HCT116 (cell line): ENCODE data around the gene CFI. TPM values are rescaled to one million over a fixed set of nuclear protein-coding genes. Genes with fewer than 3 reads are reported as not detected.

Experiments
- ATAC-seq: fragments of 200-7000 bp; cut with Tn5 transposase; 2 replicates; pipeline ENCODE4 v1.9.1; 2020; ENCODE audit warnings: mild to moderate bottlenecking, moderate library complexity
- BruUV-seq: library from RNA; stranded (reverse); fragments of 400-500 nt; replicated peaks from 2 replicates; lab custom pipeline; 2021; lab: Mats Ljungman, UMichigan
- CTCF ChIA-PET: fragments of 300-600 bp; sonication (Branson Sonifier 250); formaldehyde crosslinking; loops from one replicate; lab custom pipeline; 2021; ENCODE audit warnings: antibody characterized with exemption; lab: Charles Lee
- POLR2A ChIA-PET: fragments of 300-600, 350-600 bp; sonication (Branson Sonifier 250); formaldehyde crosslinking; loops from one replicate; lab custom pipeline; 2021; ENCODE audit warnings: antibody characterized with exemption; lab: Charles Lee
- RAD21 ChIA-PET, 2 experiments: fragments of 300-600 bp; sonication (Branson Sonifier 250); formaldehyde crosslinking; loops; one replicate each; lab custom pipeline; 2023; ENCODE audit warnings: low total read pairs in 2 of 2; ENCODE audit not compliant: uncharacterized antibody in 2 of 2, unreplicated experiment in 2 of 2, low non-redundant PET in 1 of 2; lab: Charles Lee
- DNase-seq: peaks from one replicate; pipeline ENCODE4 v3.0.0-alpha.2; 2010; ENCODE audit warnings: low read depth, low spot score
- H2AFZ ChIP-seq: fragments of 200-600 bp; shearing (Covaris generic), sonication (generic); 2 replicates; pipeline ENCODE4 v1.6.1; 2017; ENCODE audit warnings: low read depth, mixed run types, mixed read lengths, antibody characterized with exemption, low read length; ENCODE audit not compliant: poor library complexity, severe bottlenecking
- H3K27ac ChIP-seq: 2 replicates; pipeline ENCODE4 v1.5.1; 2012; ENCODE audit warnings: low read depth, low read length
- H3K27me3 ChIP-seq: fragments of 200-600 bp; sonication (generic); 2 replicates; pipeline ENCODE4 v1.6.1; 2016; ENCODE audit warnings: mixed run types, low read length, mixed read lengths; ENCODE audit not compliant: insufficient read depth
- H3K36me3 ChIP-seq, 2 experiments: fragments of 200-500 bp in 1 of 2; fragments of 200-600 bp in 1 of 2; sonication (Bioruptor generic) in 1 of 2; sonication (generic) in 1 of 2; 2 replicates each; pipeline versions ENCODE4 v1.5.1 to v1.6.1; 2014 to 2016; ENCODE audit warnings: low read length in 2 of 2, inconsistent platforms in 1 of 2, mixed read lengths in 1 of 2, mixed run types in 1 of 2; ENCODE audit not compliant: insufficient read depth in 2 of 2, control insufficient read depth in 1 of 2
- H3K4me1 ChIP-seq, 2 experiments: fragments of 200-600 bp in 1 of 2; sonication (generic) in 1 of 2; 2 replicates each; pipeline versions ENCODE4 v1.5.1 to v1.6.1; 2012 to 2017; ENCODE audit warnings: low read length in 2 of 2, inconsistent platforms in 1 of 2, mild to moderate bottlenecking in 1 of 2, mixed read lengths in 1 of 2, mixed run types in 1 of 2, moderate library complexity in 1 of 2; ENCODE audit not compliant: insufficient read depth in 2 of 2, control insufficient read depth in 1 of 2
- H3K4me2 ChIP-seq: fragments of 200-600 bp; sonication (generic); 2 replicates; pipeline ENCODE4 v1.6.1; 2017; ENCODE audit warnings: mixed run types, low read length, mixed read lengths
- H3K4me3 ChIP-seq, 2 experiments: fragments of 200-600 bp in 1 of 2; sonication (generic) in 1 of 2; replicated peaks in 1 of 2; 2 replicates each; pipeline ENCODE4 v1.5.1; 2011 to 2016; ENCODE audit warnings: low read length in 2 of 2, control low read depth in 1 of 2, low read depth in 1 of 2, mild to moderate bottlenecking in 1 of 2, mixed read lengths in 1 of 2, mixed run types in 1 of 2
- H3K79me2 ChIP-seq: fragments of 200-600 bp; sonication (generic); 2 replicates; pipeline ENCODE4 v1.6.1; 2017; ENCODE audit warnings: mild to moderate bottlenecking, mixed run types, low read length, moderate library complexity, mixed read lengths; ENCODE audit not compliant: insufficient read depth
- H3K9ac ChIP-seq: fragments of 200-600 bp; sonication (generic); 2 replicates; pipeline ENCODE4 v1.6.1; 2016; ENCODE audit warnings: low read length, mixed read lengths
- H3K9me2 ChIP-seq: fragments of 200-600 bp; sonication (generic), shearing (Covaris generic); 2 replicates; pipeline ENCODE4 v1.6.1; 2017; ENCODE audit warnings: mixed run types, mild to moderate bottlenecking, moderate library complexity; ENCODE audit not compliant: insufficient read depth
- H3K9me3 ChIP-seq, 2 experiments: fragments of 200-500 bp in 1 of 2; fragments of 200-600 bp in 1 of 2; sonication (Bioruptor generic) in 1 of 2; sonication (generic) in 1 of 2; 2 replicates each; pipeline ENCODE4 v1.6.1; 2014 to 2017; ENCODE audit warnings: low read length in 2 of 2, mixed read lengths in 2 of 2, inconsistent platforms in 1 of 2, low read depth in 1 of 2, mild to moderate bottlenecking in 1 of 2, mixed run types in 1 of 2, moderate library complexity in 1 of 2; ENCODE audit not compliant: control insufficient read depth in 1 of 2, insufficient read depth in 1 of 2
- H4K20me1 ChIP-seq: fragments of 200-600 bp; sonication (generic), shearing (Covaris generic); 2 replicates; pipeline ENCODE4 v1.6.1; 2017; ENCODE audit warnings: mixed run types, mild to moderate bottlenecking, moderate library complexity; ENCODE audit not compliant: insufficient read depth
- CTCF ChIP-seq, 3 experiments: fragments of 200-600 bp in 1 of 3; sonication (generic) in 1 of 3; IDR thresholded peaks in 2 of 3; conservative IDR thresholded peaks in 1 of 3; 2 replicates each; pipeline ENCODE4 v1.5.1; 2012 to 2017; ENCODE audit warnings: low read depth in 2 of 3, low read length in 2 of 3, antibody characterized with exemption in 1 of 3, borderline replicate concordance in 1 of 3, control low read depth in 1 of 3, mild to moderate bottlenecking in 1 of 3, mixed read lengths in 1 of 3, mixed run types in 1 of 3, moderate library complexity in 1 of 3; ENCODE audit not compliant: insufficient read depth in 1 of 3
- ELF1 ChIP-seq: IDR thresholded peaks from 2 replicates; pipeline ENCODE4 v1.6.1; 2012; ENCODE audit warnings: low read depth, borderline replicate concordance
- EZH2 ChIP-seq: fragments of 200-600 bp; sonication (generic); IDR thresholded peaks from 2 replicates; pipeline ENCODE4 v1.6.1; 2017; ENCODE audit warnings: antibody characterized with exemption, mixed run types
- FOSL1 ChIP-seq: IDR thresholded peaks from 2 replicates; pipeline ENCODE4 v1.6.1; 2012; ENCODE audit warnings: low read depth
- MAX ChIP-seq: IDR thresholded peaks from 2 replicates; pipeline ENCODE4 v1.6.1; 2012
- RAD21 ChIP-seq: IDR thresholded peaks from 2 replicates; pipeline ENCODE4 v1.6.1; 2012; ENCODE audit warnings: low read depth, mild to moderate bottlenecking
- REST ChIP-seq: IDR thresholded peaks from 2 replicates; pipeline ENCODE4 v1.6.1; 2012; ENCODE audit warnings: low read depth
- SIN3A ChIP-seq: IDR thresholded peaks from 2 replicates; pipeline ENCODE4 v1.6.1; 2012; ENCODE audit warnings: low read depth
- TCF7L2 ChIP-seq: IDR thresholded peaks from 2 replicates; pipeline ENCODE4 v1.7.0; 2011; ENCODE audit warnings: borderline replicate concordance, inconsistent platforms; ENCODE audit not compliant: insufficient read depth, insufficient read length; ENCODE audit errors: extremely low read depth
- intact Hi-C: fragments of 100-400 bp; cut with micrococcal nuclease; formaldehyde crosslinking; loops from 2 replicates; pipeline ENCODE4 v1.10.0; 2022
- total RNA-seq: library from RNA; stranded (reverse); gene quantifications from one replicate; pipeline ENCODE4 v1.2.1, GENCODE V29; 2021; ENCODE audit not compliant: unreplicated experiment

Gene CFI
- total RNA-seq, 1 experiment from 2014 or later, result 0.84 TPM

GRCh38 chr4:109708990-109709389, 92.8 kb downstream of the CFI start:
- H3K27ac ChIP-seq, result no peak overlapping the region
- no peaks in the 10 kb centered on the region for H3K79me2 ChIP-seq
- H2AFZ ChIP-seq, result no peak overlapping the region
- no peaks in the 10 kb centered on the region for H3K9me3 ChIP-seq
- intact Hi-C loops, result loop anchor here (10.0 kb wide), 1 partner anchor 284 kb away; no protein-coding TSS in a partner anchor
- no peak overlapping the region for H3K9ac ChIP-seq
- CTCF ChIA-PET, result no interaction called here
- H3K4me1 ChIP-seq, result peaks cover 3 to 6% of the 10 kb centered on the region in 2 experiments; a peak in 3 of 4 replicates
- H3K27me3 ChIP-seq, result no peaks in the 10 kb centered on the region
- TF ChIP-seq REST (no peak), ELF1 (no peak), MAX (no peak), SIN3A (no peak)
- no peaks in the 10 kb centered on the region for H3K9me2 ChIP-seq
- no peak overlapping the region for H3K4me3 ChIP-seq
- no peak overlapping the region for H3K4me2 ChIP-seq
- H3K36me3 ChIP-seq, result peaks cover 8 to 9% of the 10 kb centered on the region in 2 experiments
- RAD21 ChIA-PET, result no interaction called here
- ATAC-seq (no peak), DNase-seq (no peak)
- H4K20me1 ChIP-seq, result no peaks in the 10 kb centered on the region
- POLR2A ChIA-PET, result no interaction called here
- BruUV-seq, result no TSS peak

GRCh38 chr4:109708435-109708834, 93.4 kb downstream of the CFI start:
- DNase-seq (no peak), ATAC-seq (no peak)
- BruUV-seq, result no TSS peak
- H3K27ac ChIP-seq, result no peak overlapping the region
- H3K79me2 ChIP-seq, result no peaks in the 10 kb centered on the region
- H3K9ac ChIP-seq, result no peak overlapping the region
- RAD21 ChIA-PET, result no interaction called here
- intact Hi-C loops, result loop anchor here (10.0 kb wide), 1 partner anchor 284 kb away; no protein-coding TSS in a partner anchor
- H3K9me2 ChIP-seq, result no peaks in the 10 kb centered on the region
- H3K36me3 ChIP-seq, result peaks cover 2 to 7% of the 10 kb centered on the region in 2 experiments; a peak in 3 of 4 replicates
- POLR2A ChIA-PET, result no interaction called here
- H3K4me3 ChIP-seq, result no peak overlapping the region
- peaks cover 7 to 11% of the 10 kb centered on the region in 2 experiments; a peak in 3 of 4 replicates for H3K4me1 ChIP-seq
- H3K27me3 ChIP-seq, result no peaks in the 10 kb centered on the region
- no peak overlapping the region for H2AFZ ChIP-seq
- H3K4me2 ChIP-seq, result no peak overlapping the region
- no peaks in the 10 kb centered on the region for H4K20me1 ChIP-seq
- CTCF ChIA-PET, result no interaction called here
- no peaks in the 10 kb centered on the region for H3K9me3 ChIP-seq
- no peak for TF ChIP-seq RAD21
- no peak for TF ChIP-seq MAX
- TF ChIP-seq TCF7L2, result no peak
- no peak for TF ChIP-seq CTCF (IDR thresholded peaks at IDR 0.05 in 2 of 3, conservative IDR thresholded peaks at IDR 0.05 in 1 of 3; ENCODE audit: borderline replicate concordance in 1 of 3, insufficient read depth in 1 of 3, low read depth in 2 of 3, low read length in 2 of 3)
- TF ChIP-seq EZH2, result no peak
- no peak for TF ChIP-seq FOSL1
